Esophagus squamous epithelium (tissue), 5 donors: Measurements from ENCODE around the gene DPP9. TPM values are rescaled to one million over a fixed set of nuclear protein-coding genes. Genes with fewer than 3 reads are reported as not detected.

ENCODE experiments used
- DNase-seq: peaks from one replicate; lab custom pipeline; 2025; lab: John Stamatoyannopoulos, UW
- H3K27ac ChIP-seq, 4 donors: fragments of 200-600 bp; sonication (generic); one replicate each; pipeline ENCODE4 v1.5.1; 2016 to 2019; ENCODE audit warnings: mild to moderate bottlenecking in 1 of 4
- H3K27me3 ChIP-seq, 4 donors: fragments of 200-600 bp; sonication (generic); 1 replicate in 3 of 4; 2 replicates in 1 of 4; pipeline versions ENCODE4 v1.5.1 to v1.6.0; 2017 to 2021; ENCODE audit warnings: antibody characterized with exemption in 1 of 4
- H3K36me3 ChIP-seq, 3 donors: fragments of 200-600 bp; sonication (generic); one replicate each; pipeline ENCODE4 v1.5.1; 2016 to 2019
- H3K4me1 ChIP-seq, 3 donors: fragments of 200-600 bp; sonication (generic); one replicate each; pipeline ENCODE4 v1.5.1; 2017 to 2019
- H3K4me3 ChIP-seq, 4 donors: fragments of 200-600 bp; sonication (generic); 1 replicate in 3 of 4; 2 replicates in 1 of 4; pipeline ENCODE4 v1.5.1; 2016 to 2019; ENCODE audit warnings: mild to moderate bottlenecking in 2 of 4, moderate library complexity in 1 of 4
- H3K9me3 ChIP-seq, 3 donors: fragments of 200-600 bp; sonication (generic); one replicate each; pipeline ENCODE4 v1.5.1; 2016 to 2019
- POLR2A ChIP-seq, 4 donors: fragments of 450-650 bp; IDR thresholded peaks; one replicate each; pipeline ENCODE4 v1.6.1; 2017; ENCODE audit warnings: antibody characterized with exemption in 4 of 4, mild to moderate bottlenecking in 4 of 4, moderate library complexity in 3 of 4
- WGBS, 2 donors: methylation state at CpG; one replicate each; pipeline ENCODE4 v1.1.5; 2018; 5-methylcytosine and 5-hydroxymethylcytosine counted together
- intact Hi-C: fragments of 100-400 bp; cut with DNase I; formaldehyde crosslinking; loops from one replicate; pipeline ENCODE4 v1.15.0; 2022
- total RNA-seq, 4 donors: library from RNA; depleted of rRNA; stranded (reverse); fragments of >200 nt; gene quantifications; one replicate each; pipeline ENCODE4 v1.1.0, GENCODE V29; 2016
- TF ChIP-seq, protein P1 (sequence below), 6 experiments: fragments of 450-650 bp in 4 of 6; fragments of 200-600 bp in 2 of 6; sonication (generic) in 2 of 6; IDR thresholded peaks; one replicate each; pipeline ENCODE4 v1.5.1; 2016 to 2019; ENCODE audit warnings: antibody characterized with exemption in 6 of 6, mild to moderate bottlenecking in 4 of 6, moderate library complexity in 4 of 6
- donor health status: DM: yes; HTN: yes; CAD: no.

DPP9 gene
- total RNA-seq, 4 donors from 2014 or later = 32.8 to 51.5 (median 47.7) TPM

DNA sequence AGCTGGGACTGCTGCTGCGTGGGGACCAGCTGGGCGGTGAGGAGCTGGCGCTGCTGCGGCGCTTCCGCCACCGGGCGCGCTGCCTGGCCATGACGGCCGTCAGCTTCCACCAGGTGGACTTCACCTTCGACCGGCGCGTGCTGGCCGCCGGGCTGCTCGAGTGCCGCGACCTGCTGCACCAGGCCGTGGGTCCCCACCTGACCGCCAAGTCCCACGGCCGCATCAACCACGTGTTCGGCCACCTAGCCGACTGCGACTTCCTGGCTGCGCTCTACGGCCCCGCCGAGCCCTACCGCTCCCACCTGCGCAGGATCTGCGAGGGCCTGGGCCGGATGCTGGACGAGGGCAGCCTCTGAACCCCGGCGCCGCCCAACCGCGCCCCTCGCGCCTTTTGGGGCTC lies 71.6 kb downstream of the DPP9 start:
- WGBS, 2 donors = 92 to 98% methylated on average over 17 to 29 of the region's 44 CpGs
- peaks cover 0 to 29% (median 7%) of the 10 kb centered on the region in 3 donors for H3K4me1 ChIP-seq
- no peak overlapping the region for H3K27ac ChIP-seq
- H3K27me3 ChIP-seq = no peaks in the 10 kb centered on the region
- peaks cover 0 to 50% (median 4%) of the 10 kb centered on the region in 3 donors for H3K36me3 ChIP-seq
- TF ChIP-seq, protein P1, sequence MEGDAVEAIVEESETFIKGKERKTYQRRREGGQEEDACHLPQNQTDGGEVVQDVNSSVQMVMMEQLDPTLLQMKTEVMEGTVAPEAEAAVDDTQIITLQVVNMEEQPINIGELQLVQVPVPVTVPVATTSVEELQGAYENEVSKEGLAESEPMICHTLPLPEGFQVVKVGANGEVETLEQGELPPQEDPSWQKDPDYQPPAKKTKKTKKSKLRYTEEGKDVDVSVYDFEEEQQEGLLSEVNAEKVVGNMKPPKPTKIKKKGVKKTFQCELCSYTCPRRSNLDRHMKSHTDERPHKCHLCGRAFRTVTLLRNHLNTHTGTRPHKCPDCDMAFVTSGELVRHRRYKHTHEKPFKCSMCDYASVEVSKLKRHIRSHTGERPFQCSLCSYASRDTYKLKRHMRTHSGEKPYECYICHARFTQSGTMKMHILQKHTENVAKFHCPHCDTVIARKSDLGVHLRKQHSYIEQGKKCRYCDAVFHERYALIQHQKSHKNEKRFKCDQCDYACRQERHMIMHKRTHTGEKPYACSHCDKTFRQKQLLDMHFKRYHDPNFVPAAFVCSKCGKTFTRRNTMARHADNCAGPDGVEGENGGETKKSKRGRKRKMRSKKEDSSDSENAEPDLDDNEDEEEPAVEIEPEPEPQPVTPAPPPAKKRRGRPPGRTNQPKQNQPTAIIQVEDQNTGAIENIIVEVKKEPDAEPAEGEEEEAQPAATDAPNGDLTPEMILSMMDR (IDR thresholded peaks at IDR 0.05) = no peak
- no peak for TF ChIP-seq POLR2A (IDR thresholded peaks at IDR 0.05)
- H3K9me3 ChIP-seq = no peaks in the 10 kb centered on the region
- no peak for DNase-seq
- no peak overlapping the region for H3K4me3 ChIP-seq
- intact Hi-C loops = no loop called here

DNA sequence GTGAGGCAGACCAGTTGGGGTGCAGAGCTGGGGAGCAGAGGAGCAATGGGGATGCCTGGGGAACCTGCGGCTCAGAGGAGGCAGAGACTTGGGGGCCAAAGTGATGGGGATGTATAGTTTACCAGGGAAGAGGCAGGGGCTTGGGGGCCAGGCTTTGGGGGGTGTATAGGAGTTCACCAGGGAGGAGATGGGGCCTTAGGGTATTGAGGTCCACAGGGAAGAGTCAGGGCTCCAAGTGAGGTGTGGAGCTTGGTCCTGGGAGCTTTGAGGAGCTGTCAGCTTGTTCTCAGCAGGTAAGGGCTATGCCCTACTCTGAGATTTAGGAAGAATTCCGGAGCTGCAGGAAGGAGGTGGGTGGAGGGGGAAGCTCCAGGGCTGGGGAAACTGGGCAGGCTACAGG lies 73.5 kb downstream of the DPP9 start:
- H3K4me3 ChIP-seq = no peak overlapping the region
- TF ChIP-seq POLR2A (IDR thresholded peaks at IDR 0.05) = no peak
- TF ChIP-seq, protein P1 (IDR thresholded peaks at IDR 0.05) = no peak
- DNase-seq = no peak
- no peaks in the 10 kb centered on the region for H3K27me3 ChIP-seq
- intact Hi-C loops = no loop called here
- H3K27ac ChIP-seq = no peak overlapping the region
- no peaks in the 10 kb centered on the region for H3K9me3 ChIP-seq
- 66 to 73% methylated on average over 2 of the region's 2 CpGs for WGBS, 2 donors
- H3K4me1 ChIP-seq = peaks cover 0 to 35% (median 9%) of the 10 kb centered on the region in 3 donors
- H3K36me3 ChIP-seq = peaks cover 0 to 32% (median 4%) of the 10 kb centered on the region in 3 donors

- no peaks in the 10 kb centered on the region for H3K9me3 ChIP-seq
- no peak for TF ChIP-seq POLR2A (IDR thresholded peaks at IDR 0.05)
- TF ChIP-seq, protein P1 (IDR thresholded peaks at IDR 0.05) = no peak
- H3K4me3 ChIP-seq = no peak overlapping the region
- no peaks in the 10 kb centered on the region for H3K27me3 ChIP-seq
- 79 to 97% methylated on average over 6 to 8 of the region's 19 CpGs for WGBS, 2 donors
- H3K4me1 ChIP-seq = peaks cover 0 to 35% (median 9%) of the 10 kb centered on the region in 3 donors
- H3K27ac ChIP-seq = peak overlapping the region in 1 of 4 donors; percentile 14
- peaks cover 0 to 26% (median 4%) of the 10 kb centered on the region in 3 donors for H3K36me3 ChIP-seq
- DNase-seq = no peak
- intact Hi-C loops = no loop called here
Observed at GRCh38 chr19:4649392-4650047, 74.1 kb downstream of the DPP9 start.

DNA sequence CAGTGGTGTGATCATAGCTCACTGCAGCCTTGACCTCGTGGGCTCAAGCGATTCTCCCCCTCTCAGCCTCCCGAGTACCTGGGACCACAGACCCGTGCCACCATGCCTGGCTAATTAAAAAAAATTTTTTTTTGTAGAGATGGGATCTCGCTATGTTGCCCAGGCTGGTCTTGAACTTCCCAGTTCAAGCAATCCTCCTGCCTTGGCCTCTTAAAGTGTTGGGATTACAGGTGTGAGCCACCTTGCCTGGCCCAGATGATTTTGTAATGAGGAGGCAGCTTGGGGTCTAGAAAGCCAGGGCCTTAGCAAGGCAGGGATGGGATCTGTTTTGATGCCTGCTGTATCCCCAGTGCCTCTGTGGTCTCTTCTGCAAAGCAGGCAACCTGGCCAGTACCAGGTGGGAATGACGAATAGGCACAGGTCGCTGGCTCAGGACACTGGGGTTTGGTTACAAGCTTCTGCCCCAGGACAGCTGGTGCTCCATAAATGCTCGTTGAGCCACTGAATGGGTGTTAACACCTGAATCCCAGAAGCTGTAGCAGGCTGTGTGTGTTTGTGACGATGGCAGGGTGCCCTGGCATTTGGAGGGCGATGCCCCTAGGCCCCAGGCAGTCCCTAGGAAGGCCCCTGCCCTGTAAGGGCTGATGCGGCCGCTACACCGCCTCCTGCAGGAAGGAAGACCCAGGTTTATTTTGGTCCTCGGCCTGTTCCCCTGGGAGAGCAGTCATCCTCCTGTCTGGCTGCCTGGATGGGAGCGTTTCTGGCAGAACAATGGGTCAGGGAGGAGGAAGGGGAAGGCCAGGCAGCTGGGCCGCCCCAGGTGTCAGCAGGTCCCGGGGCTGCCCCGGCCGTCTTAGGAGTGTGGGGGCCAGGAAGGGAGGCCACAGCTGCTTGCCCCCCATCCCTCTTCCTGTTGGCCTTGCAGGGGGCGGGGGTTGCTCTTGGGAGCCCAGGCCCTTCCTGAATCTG lies 75.7 kb downstream of the DPP9 start:
- 73 to 76% methylated on average over 6 to 7 of the region's 20 CpGs for WGBS, 2 donors
- H3K36me3 ChIP-seq = peaks cover 0 to 17% (median 4%) of the 10 kb centered on the region in 3 donors
- no peaks in the 10 kb centered on the region for H3K27me3 ChIP-seq
- peak overlapping the region in 3 of 4 donors; percentile 56 to 70 (median 59) for H3K27ac ChIP-seq
- intact Hi-C loops = no loop called here
- H3K9me3 ChIP-seq = no peaks in the 10 kb centered on the region
- no peak overlapping the region for H3K4me3 ChIP-seq
- TF ChIP-seq POLR2A (IDR thresholded peaks at IDR 0.05) = no peak
- TF ChIP-seq, protein P1 (IDR thresholded peaks at IDR 0.05) = no peak
- no peak for DNase-seq
- H3K4me1 ChIP-seq = peaks cover 0 to 35% (median 9%) of the 10 kb centered on the region in 3 donors
